Smooth muscle cell (in vitro differentiated cells): ENCODE data around the gene WDR5. TPM values are rescaled to one million over a fixed set of nuclear protein-coding genes. Genes with fewer than 3 reads are reported as not detected.

Experiments used
- DNase-seq: peaks from one replicate; lab custom pipeline; 2025; ENCODE audit not compliant: unreplicated experiment; lab: John Stamatoyannopoulos, UW
- H2AFZ ChIP-seq: fragments of 200-600 bp; sonication (generic); 2 replicates; pipeline ENCODE4 v1.6.0; 2016; ENCODE audit warnings: antibody characterized with exemption, low read depth, mild to moderate bottlenecking
- H3F3A ChIP-seq: fragments of 200-600 bp; sonication (generic); 2 replicates; pipeline ENCODE4 v1.6.0; 2017; ENCODE audit warnings: antibody characterized with exemption, low read depth
- H3K27ac ChIP-seq: fragments of 200-600 bp; sonication (generic); 2 replicates; pipeline ENCODE4 v1.5.1; 2016; ENCODE audit warnings: low read depth, mild to moderate bottlenecking
- H3K27me3 ChIP-seq: fragments of 200-600 bp; sonication (generic); 2 replicates; pipeline ENCODE4 v1.6.1; 2016; ENCODE audit warnings: low read depth, mild to moderate bottlenecking
- H3K36me3 ChIP-seq: fragments of 200-600 bp; sonication (generic); 2 replicates; pipeline ENCODE4 v1.5.1; 2016; ENCODE audit warnings: low read depth
- H3K4me1 ChIP-seq: fragments of 200-600 bp; sonication (generic); 2 replicates; pipeline ENCODE4 v1.5.1; 2016; ENCODE audit warnings: low read depth
- H3K4me2 ChIP-seq: fragments of 200-600 bp; sonication (generic); 2 replicates; pipeline ENCODE4 v1.6.0; 2016; ENCODE audit warnings: mild to moderate bottlenecking
- H3K4me3 ChIP-seq: fragments of 200-600 bp; sonication (generic); 2 replicates; pipeline ENCODE4 v1.5.1; 2016; ENCODE audit warnings: mild to moderate bottlenecking
- H3K79me2 ChIP-seq: fragments of 200-600 bp; sonication (generic); 2 replicates; pipeline ENCODE4 v1.6.0; 2016; ENCODE audit warnings: low read depth, mild to moderate bottlenecking
- H3K9ac ChIP-seq: fragments of 200-600 bp; sonication (generic); 2 replicates; pipeline ENCODE4 v1.6.0; 2016; ENCODE audit warnings: low read depth
- H3K9me3 ChIP-seq: fragments of 200-600 bp; sonication (generic); replicated peaks from 2 replicates; pipeline ENCODE4 v1.5.1; 2016; ENCODE audit warnings: low read depth
- H4K20me1 ChIP-seq: fragments of 200-600 bp; sonication (generic); 2 replicates; pipeline ENCODE4 v1.6.0; 2016; ENCODE audit warnings: low read depth
- CTCF ChIP-seq: fragments of 200-600 bp; sonication (generic); IDR thresholded peaks from 2 replicates; pipeline ENCODE4 v1.5.1; 2017; ENCODE audit warnings: borderline replicate concordance, mild to moderate bottlenecking, antibody characterized with exemption; ENCODE audit not compliant: insufficient read depth, poor library complexity, severe bottlenecking
- WGBS: methylation state at CpG from one replicate; pipeline ENCODE4 v1.1.7; 2016; ENCODE audit warnings: low lambda C conversion rate; 5-methylcytosine and 5-hydroxymethylcytosine counted together
- polyA plus RNA-seq: library from polyadenylated mRNA; unstranded; fragments of >200 nt; fragmentation: Nextera tagmentation; extraction: Ambion mirVana; gene quantifications from 2 replicates; pipeline ENCODE4 v1.2.1, GENCODE V29; 2016
- total RNA-seq: library from RNA; depleted of rRNA; stranded (reverse); fragments of >200 nt; gene quantifications from 2 replicates; pipeline ENCODE4 v1.2.3, GENCODE V29; 2014

WDR5 gene
- total and polyA plus RNA-seq, 2 experiments from 2014 or later, result 9.8 to 15.7 TPM

- WGBS, result 90% methylated on average over 3 of the region's 4 CpGs
Measured at GRCh38 chr9:134182554-134183085, 46.7 kb downstream of the WDR5 start.

GRCh38 chr9:134185536-134186011 is 49.7 kb downstream of the WDR5 start:
- DNase-seq, result no peak
- Histone ChIP-seq H3K27ac (no peak overlapping the region), H3K4me3 (no peak overlapping the region), H3F3A (no peaks in the 10 kb centered on the region), H3K9ac (no peak overlapping the region), H3K4me1 (no peaks in the 10 kb centered on the region), H4K20me1 (no peaks in the 10 kb centered on the region), H3K27me3 (no peaks in the 10 kb centered on the region), H3K9me3 (no peaks in the 10 kb centered on the region), H3K4me2 (no peak overlapping the region), H2AFZ (no peak overlapping the region), H3K79me2 (no peaks in the 10 kb centered on the region), H3K36me3 (no peaks in the 10 kb centered on the region)
- 69% methylated on average over 8 of the region's 8 CpGs for WGBS
- TF ChIP-seq CTCF, result no peak

More at GRCh38 chr9:134182554-134183085, 46.7 kb downstream of the WDR5 start:
- Histone ChIP-seq H3F3A (no peaks in the 10 kb centered on the region), H3K4me1 (no peaks in the 10 kb centered on the region), H3K27ac (no peak overlapping the region), H3K9ac (no peak overlapping the region), H4K20me1 (no peaks in the 10 kb centered on the region), H3K4me3 (no peak overlapping the region), H3K4me2 (no peak overlapping the region), H3K36me3 (no peaks in the 10 kb centered on the region), H3K27me3 (no peaks in the 10 kb centered on the region), H3K79me2 (no peaks in the 10 kb centered on the region), H3K9me3 (no peaks in the 10 kb centered on the region), H2AFZ (no peak overlapping the region)
- no peak for TF ChIP-seq CTCF
- DNase-seq, result no peak

- no peak overlapping the region for H2AFZ ChIP-seq
- no peak overlapping the region for H3K27ac ChIP-seq
- H3K36me3 ChIP-seq, result no peaks in the 10 kb centered on the region
- H4K20me1 ChIP-seq, result no peaks in the 10 kb centered on the region
- no peaks in the 10 kb centered on the region for H3K27me3 ChIP-seq
- no peak for TF ChIP-seq CTCF
- H3K79me2 ChIP-seq, result no peaks in the 10 kb centered on the region
- H3K4me3 ChIP-seq, result no peak overlapping the region
- no peaks in the 10 kb centered on the region for H3F3A ChIP-seq
- 90% methylated on average over 21 of the region's 21 CpGs for WGBS
- no peaks in the 10 kb centered on the region for H3K4me1 ChIP-seq
- no peaks in the 10 kb centered on the region for H3K9me3 ChIP-seq
- H3K9ac ChIP-seq, result no peak overlapping the region
- no peak overlapping the region for H3K4me2 ChIP-seq
- no peak for DNase-seq
Measured at GRCh38 chr9:134186471-134187109, 50.7 kb downstream of the WDR5 start.

DNA sequence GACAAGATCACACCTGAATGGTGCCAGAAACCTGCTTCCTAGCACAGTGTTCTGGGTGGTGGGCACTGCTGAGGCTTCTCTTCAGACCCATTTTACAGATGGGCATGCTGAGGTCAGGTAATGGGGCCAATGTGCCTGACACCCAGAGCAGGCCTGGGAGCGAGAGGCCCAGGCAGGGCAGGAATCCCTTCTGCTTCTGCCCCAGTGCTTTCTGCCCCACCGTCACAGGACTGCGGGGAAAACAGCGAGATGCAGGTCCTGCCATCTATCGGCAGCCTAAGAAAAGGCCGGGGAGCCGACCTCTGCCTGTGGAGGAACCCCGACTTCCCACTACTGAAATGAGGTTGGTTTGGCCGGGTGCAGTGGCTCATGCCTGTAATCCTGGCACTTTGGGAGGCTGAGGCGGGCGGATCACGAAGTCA is 51.2 kb downstream of the WDR5 start:
- WGBS, result 89% methylated on average over 12 of the region's 12 CpGs

More for the DNA sequence above, 51.2 kb downstream of the WDR5 start:
- no peaks in the 10 kb centered on the region for H3K27me3 ChIP-seq
- H3K27ac ChIP-seq, result no peak overlapping the region
- no peaks in the 10 kb centered on the region for H3K36me3 ChIP-seq
- no peak overlapping the region for H3K4me2 ChIP-seq
- DNase-seq, result no peak
- H3K4me1 ChIP-seq, result no peaks in the 10 kb centered on the region
- H3K9ac ChIP-seq, result no peak overlapping the region
- no peak overlapping the region for H3K4me3 ChIP-seq
- no peaks in the 10 kb centered on the region for H4K20me1 ChIP-seq
- H3F3A ChIP-seq, result no peaks in the 10 kb centered on the region
- no peaks in the 10 kb centered on the region for H3K79me2 ChIP-seq
- no peak for TF ChIP-seq CTCF
- H3K9me3 ChIP-seq, result no peaks in the 10 kb centered on the region
- no peak overlapping the region for H2AFZ ChIP-seq
